ENCODE results near the gene GPR132.

Gene GPR132

DNA sequence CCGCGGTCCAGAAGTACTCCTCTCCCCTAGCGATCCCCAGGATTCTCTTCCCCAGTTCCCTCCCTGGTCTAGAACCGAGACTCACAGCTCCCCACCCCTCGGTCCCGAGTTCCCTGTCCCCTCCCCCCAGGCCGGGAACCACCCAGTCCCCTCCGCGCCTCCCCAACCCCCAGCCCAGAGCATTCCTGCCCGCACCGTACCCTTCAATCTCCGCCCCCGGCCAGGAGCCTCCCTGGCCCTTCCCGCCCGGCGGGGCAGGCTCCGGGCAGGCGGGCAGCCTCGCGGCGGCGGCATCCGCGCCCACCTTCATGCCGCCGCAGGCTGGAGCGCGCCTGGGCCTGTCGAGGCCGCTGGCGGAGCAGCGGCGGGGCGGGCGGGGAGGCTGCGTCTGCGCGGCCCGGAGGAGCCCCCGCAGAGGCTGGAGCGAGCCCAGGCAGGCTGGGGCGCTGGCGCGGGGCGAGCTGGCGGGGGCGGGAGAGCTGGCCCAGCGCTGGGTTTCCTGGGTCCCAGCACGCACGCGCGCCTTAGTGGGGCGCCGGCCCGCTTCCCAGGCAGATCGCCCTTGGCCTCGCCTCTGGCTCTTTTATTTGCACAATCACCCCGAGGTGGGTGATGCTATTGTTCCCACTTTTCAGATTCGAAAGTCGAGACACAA, 22.2 kb upstream of the GPR132 start:
- TF ChIP-seq EGR1 (IDR thresholded peaks at IDR 0.05): peak; percentile 58
- no peak for TF ChIP-seq RAD21 (IDR thresholded peaks at IDR 0.05; ENCODE audit: low read depth)
- TF ChIP-seq USF1 (IDR thresholded peaks at IDR 0.05): no peak
- TF ChIP-seq TAF1 (IDR thresholded peaks at IDR 0.05; ENCODE audit: low read depth): 0 out of 2 replicates have a peak, but pooled peaks have one; percentile 18
- TF ChIP-seq CEBPB (IDR thresholded peaks at IDR 0.05): no peak; the same call in 1 of the 2 replicates
- 0 out of 2 replicates have a peak, but pooled peaks have one; percentile 3 for TF ChIP-seq NFIC (IDR thresholded peaks at IDR 0.05)
- TF ChIP-seq, protein P1, sequence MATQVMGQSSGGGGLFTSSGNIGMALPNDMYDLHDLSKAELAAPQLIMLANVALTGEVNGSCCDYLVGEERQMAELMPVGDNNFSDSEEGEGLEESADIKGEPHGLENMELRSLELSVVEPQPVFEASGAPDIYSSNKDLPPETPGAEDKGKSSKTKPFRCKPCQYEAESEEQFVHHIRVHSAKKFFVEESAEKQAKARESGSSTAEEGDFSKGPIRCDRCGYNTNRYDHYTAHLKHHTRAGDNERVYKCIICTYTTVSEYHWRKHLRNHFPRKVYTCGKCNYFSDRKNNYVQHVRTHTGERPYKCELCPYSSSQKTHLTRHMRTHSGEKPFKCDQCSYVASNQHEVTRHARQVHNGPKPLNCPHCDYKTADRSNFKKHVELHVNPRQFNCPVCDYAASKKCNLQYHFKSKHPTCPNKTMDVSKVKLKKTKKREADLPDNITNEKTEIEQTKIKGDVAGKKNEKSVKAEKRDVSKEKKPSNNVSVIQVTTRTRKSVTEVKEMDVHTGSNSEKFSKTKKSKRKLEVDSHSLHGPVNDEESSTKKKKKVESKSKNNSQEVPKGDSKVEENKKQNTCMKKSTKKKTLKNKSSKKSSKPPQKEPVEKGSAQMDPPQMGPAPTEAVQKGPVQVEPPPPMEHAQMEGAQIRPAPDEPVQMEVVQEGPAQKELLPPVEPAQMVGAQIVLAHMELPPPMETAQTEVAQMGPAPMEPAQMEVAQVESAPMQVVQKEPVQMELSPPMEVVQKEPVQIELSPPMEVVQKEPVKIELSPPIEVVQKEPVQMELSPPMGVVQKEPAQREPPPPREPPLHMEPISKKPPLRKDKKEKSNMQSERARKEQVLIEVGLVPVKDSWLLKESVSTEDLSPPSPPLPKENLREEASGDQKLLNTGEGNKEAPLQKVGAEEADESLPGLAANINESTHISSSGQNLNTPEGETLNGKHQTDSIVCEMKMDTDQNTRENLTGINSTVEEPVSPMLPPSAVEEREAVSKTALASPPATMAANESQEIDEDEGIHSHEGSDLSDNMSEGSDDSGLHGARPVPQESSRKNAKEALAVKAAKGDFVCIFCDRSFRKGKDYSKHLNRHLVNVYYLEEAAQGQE (IDR thresholded peaks at IDR 0.05; ENCODE audit: low read depth): no peak

DNA sequence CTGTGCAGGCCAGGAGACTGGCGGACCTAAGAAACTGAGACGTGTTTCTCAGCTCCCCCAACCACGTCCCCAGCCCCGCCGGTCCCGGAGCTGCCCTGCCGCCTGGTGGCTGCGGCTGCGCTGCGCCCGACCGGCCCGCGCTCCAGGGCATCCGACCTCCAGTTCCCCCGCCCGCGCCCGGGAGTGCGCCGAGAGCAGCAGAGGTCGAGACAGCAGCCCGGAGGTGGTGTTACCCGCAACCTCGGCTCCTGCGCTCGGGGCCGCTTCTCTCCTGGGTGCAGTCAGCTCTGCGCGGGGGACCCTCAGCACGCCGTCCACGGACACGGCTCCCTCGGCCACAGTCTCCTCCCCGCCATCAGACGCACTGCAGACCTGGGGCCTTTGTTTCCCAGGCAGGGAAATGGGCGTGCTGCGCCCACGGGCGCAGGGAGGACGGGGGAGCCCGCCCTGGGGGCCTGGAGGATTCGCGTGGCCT, 21.6 kb upstream of the GPR132 start:
- TF ChIP-seq USF1 (IDR thresholded peaks at IDR 0.05) (no peak), EGR1 (IDR thresholded peaks at IDR 0.05) (no peak), TEAD4 (IDR thresholded peaks at IDR 0.05) (0 out of 2 replicates have a peak, but pooled peaks have one; percentile 26), RAD21 (IDR thresholded peaks at IDR 0.05; ENCODE audit: low read depth) (peak; percentile 67)

DNA sequence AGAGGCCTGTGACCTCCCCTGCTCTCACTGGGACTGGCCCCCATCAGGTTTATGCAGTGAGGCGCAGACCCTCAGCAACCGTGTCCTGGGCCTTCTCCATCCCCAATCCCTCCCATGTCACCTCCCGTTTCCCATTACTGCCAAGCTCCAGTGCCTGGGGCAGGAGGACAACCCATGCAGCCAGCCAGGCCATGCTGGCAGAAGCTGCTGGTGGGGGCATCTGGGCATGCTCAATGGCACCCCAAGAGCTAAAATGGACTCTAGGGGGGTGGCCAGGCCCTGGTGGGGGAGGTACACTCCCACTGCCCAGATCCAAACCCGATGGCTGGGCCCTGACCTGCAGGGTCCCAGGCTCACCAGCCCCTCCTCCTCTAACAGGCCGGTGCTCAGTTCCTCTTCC, 20.5 kb upstream of the GPR132 start:
- TF ChIP-seq TEAD4 (IDR thresholded peaks at IDR 0.05) (no peak), CEBPB (IDR thresholded peaks at IDR 0.05) (no peak), TCF12 (IDR thresholded peaks at IDR 0.05; ENCODE audit: low read depth) (no peak), MAX (IDR thresholded peaks at IDR 0.05) (no peak), CREB1 (IDR thresholded peaks at IDR 0.05; ENCODE audit: low read depth) (no peak), USF1 (IDR thresholded peaks at IDR 0.05) (no peak)
- TF ChIP-seq, protein P1 (IDR thresholded peaks at IDR 0.05; ENCODE audit: low read depth): no peak

- TF ChIP-seq EGR1 (IDR thresholded peaks at IDR 0.05): no peak
- TF ChIP-seq RAD21 (IDR thresholded peaks at IDR 0.05; ENCODE audit: low read depth): no peak
- TF ChIP-seq CREB1 (IDR thresholded peaks at IDR 0.05; ENCODE audit: low read depth): no peak
- no peak for TF ChIP-seq YY1 (IDR thresholded peaks at IDR 0.05; ENCODE audit: low read depth)
- no peak for TF ChIP-seq CEBPB (IDR thresholded peaks at IDR 0.05)
- TF ChIP-seq FOXM1 (IDR thresholded peaks at IDR 0.05; ENCODE audit: borderline replicate concordance, low read depth): no peak
- TF ChIP-seq TEAD4 (IDR thresholded peaks at IDR 0.05): no peak
- TF ChIP-seq TCF12 (IDR thresholded peaks at IDR 0.05; ENCODE audit: low read depth): no peak
Observed at GRCh38 chr14:105084741-105085571, 19.7 kb upstream of the GPR132 start.

- no peak for TF ChIP-seq YY1 (IDR thresholded peaks at IDR 0.05; ENCODE audit: low read depth)
Observed at GRCh38 chr14:105083926-105084685, 18.9 kb upstream of the GPR132 start.

GRCh38 chr14:105082703-105083102, 17.5 kb upstream of the GPR132 start:
- TF ChIP-seq TCF12 (IDR thresholded peaks at IDR 0.05; ENCODE audit: low read depth): no peak
- no peak for TF ChIP-seq FOXM1 (IDR thresholded peaks at IDR 0.05; ENCODE audit: borderline replicate concordance, low read depth)
- TF ChIP-seq EP300 (IDR thresholded peaks at IDR 0.05; ENCODE audit: borderline replicate concordance): no peak
- TF ChIP-seq TEAD4 (IDR thresholded peaks at IDR 0.05): no peak
- no peak for TF ChIP-seq ZBTB7A (IDR thresholded peaks at IDR 0.05; ENCODE audit: low read depth)
- TF ChIP-seq USF1 (IDR thresholded peaks at IDR 0.05): no peak
- no peak for TF ChIP-seq CREB1 (IDR thresholded peaks at IDR 0.05; ENCODE audit: low read depth)
- TF ChIP-seq CEBPB (IDR thresholded peaks at IDR 0.05): no peak
- no peak for TF ChIP-seq TAF1 (IDR thresholded peaks at IDR 0.05; ENCODE audit: low read depth)
- no peak for TF ChIP-seq MAX (IDR thresholded peaks at IDR 0.05)
- TF ChIP-seq YY1 (IDR thresholded peaks at IDR 0.05; ENCODE audit: low read depth): no peak
- TF ChIP-seq, protein P1 (IDR thresholded peaks at IDR 0.05; ENCODE audit: low read depth): no peak
- no peak for TF ChIP-seq RAD21 (IDR thresholded peaks at IDR 0.05; ENCODE audit: low read depth)
- no peak for TF ChIP-seq NFIC (IDR thresholded peaks at IDR 0.05)
- TF ChIP-seq EGR1 (IDR thresholded peaks at IDR 0.05): no peak
